HepG2 (cell line): ENCODE data around the gene SRGAP3. TPM values are rescaled to one million over a fixed set of nuclear protein-coding genes. Genes with fewer than 3 reads are reported as not detected.

ENCODE experiments used
- AHDC1 ChIP-seq: sonication (generic); formaldehyde crosslinking; IDR thresholded peaks from 2 replicates; pipeline ENCODE4 v1.5.1; 2020; ENCODE audit warnings: mild to moderate bottlenecking, missing genetic modification reagents, borderline replicate concordance
- BCLAF1 ChIP-seq: fragments of 450-650 bp; IDR thresholded peaks from 2 replicates; pipeline ENCODE4 v1.6.1; 2017; ENCODE audit warnings: mild to moderate bottlenecking
- FOXO4 ChIP-seq: sonication (generic); formaldehyde crosslinking; conservative IDR thresholded peaks from 2 replicates; pipeline ENCODE4 v1.8.1; 2023; ENCODE audit warnings: missing genetic modification reagents
- NFATC3 ChIP-seq: sonication (generic); formaldehyde crosslinking; IDR thresholded peaks from 2 replicates; pipeline ENCODE4 v1.5.1; 2020; ENCODE audit warnings: mild to moderate bottlenecking, missing genetic modification reagents
- RARA ChIP-seq: IDR thresholded peaks from 2 replicates; pipeline ENCODE4 v1.6.1; 2016; ENCODE audit warnings: missing genetic modification reagents, missing compliant biosample characterization
- SIN3B ChIP-seq: fragments of 150-350 bp; IDR thresholded peaks from 2 replicates; pipeline ENCODE4 v1.6.1; 2014; ENCODE audit warnings: low read length
- TBP ChIP-seq: sonication (generic); formaldehyde crosslinking; IDR thresholded peaks from 2 replicates; pipeline ENCODE4 v1.5.0; 2020; ENCODE audit warnings: missing genetic modification reagents
- TMF1 ChIP-seq: sonication (generic); formaldehyde crosslinking; IDR thresholded peaks from 2 replicates; pipeline ENCODE4 v1.8.1; 2022; ENCODE audit warnings: low read depth, missing genetic modification reagents
- ZNF543 ChIP-seq: sonication (generic); formaldehyde crosslinking; IDR thresholded peaks from 2 replicates; pipeline ENCODE4 v1.4.0; 2020; ENCODE audit warnings: mild to moderate bottlenecking, missing genetic modification reagents
- ZSCAN21 ChIP-seq: sonication (generic); formaldehyde crosslinking; IDR thresholded peaks from 2 replicates; pipeline ENCODE4 v1.8.0; 2022; ENCODE audit warnings: mild to moderate bottlenecking, missing genetic modification reagents, moderate library complexity, borderline replicate concordance
- polyA plus RNA-seq, 8 experiments: library from polyadenylated mRNA; depleted of rRNA in 3 of 8; stranded (reverse) in 7 of 8; unstranded in 1 of 8; fragments of >200 nt; fragmentation: Illumina TruSeq in 4 of 8; extraction: Trizol in 4 of 8; gene quantifications; 2 replicates each; pipeline versions ENCODE4 v1.2.1 to v1.2.3, GENCODE V29; 2011 to 2016; ENCODE audit warnings: low read depth in 4 of 8, missing spikeins in 1 of 8, mixed read lengths in 1 of 8; ENCODE audit not compliant: insufficient read depth in 1 of 8
- total RNA-seq, 5 experiments: library from RNA; depleted of rRNA; stranded (reverse); fragments of >200 nt; fragmentation: Illumina TruSeq; extraction: Trizol; gene quantifications; 2 replicates each; pipeline ENCODE4 v1.2.3, GENCODE V29; 2016; ENCODE audit warnings: low read depth in 1 of 5
- TF ChIP-seq, protein P1 (sequence below): sonication (generic); formaldehyde crosslinking; IDR thresholded peaks from 2 replicates; pipeline ENCODE4 v1.5.0; 2020; ENCODE audit warnings: missing genetic modification reagents
- TF ChIP-seq, protein P2 (sequence below): sonication (generic); formaldehyde crosslinking; IDR thresholded peaks from 2 replicates; pipeline ENCODE4 v1.8.0; 2022; ENCODE audit warnings: mild to moderate bottlenecking, missing genetic modification reagents; ENCODE audit not compliant: insufficient replicate concordance

The SRGAP3 gene
- total and polyA plus RNA-seq, 2 of the 13 experiments (the other 11 are each of a cell fraction or from before 2014, with no cell fraction given) = 1.2 to 1.4 TPM

DNA sequence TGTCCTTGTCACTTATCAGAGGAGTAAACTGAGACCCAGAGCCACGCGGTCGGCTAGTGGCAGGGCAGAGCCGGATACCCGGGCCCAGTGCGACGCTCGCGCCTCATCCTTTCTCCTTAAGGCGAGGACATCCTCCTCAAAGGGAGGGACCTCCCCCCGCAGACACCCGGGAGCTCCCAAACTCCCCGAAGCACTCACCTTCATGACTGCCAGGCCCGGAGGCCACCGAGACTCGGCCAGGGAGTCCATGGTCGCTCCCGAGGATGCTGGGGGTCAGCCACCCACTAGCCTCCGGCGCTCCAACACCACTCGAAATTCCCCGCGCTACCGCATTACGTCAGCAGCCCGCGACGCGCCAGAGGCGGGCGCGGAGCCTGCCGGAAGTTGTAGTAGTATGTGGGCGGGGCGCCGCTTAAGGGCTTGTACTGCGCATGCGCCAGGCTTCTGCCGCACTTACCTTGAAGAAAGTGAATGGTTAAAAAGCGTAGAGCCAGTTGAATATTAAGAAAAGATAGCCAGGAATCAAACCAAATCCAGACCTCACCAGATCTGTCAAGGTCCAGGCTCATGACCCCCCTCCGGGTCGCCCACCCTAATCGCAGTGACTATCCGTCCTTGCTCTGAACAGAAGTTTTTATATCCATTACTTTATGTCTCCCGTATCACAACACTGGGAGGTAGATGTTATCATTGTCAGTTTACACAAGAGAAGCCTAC, 286.2 kb downstream of the SRGAP3 start, which contains the start of gene RAD18 (continued):
- TF ChIP-seq BCLAF1 (no peak), ZSCAN21 (peak; percentile 60; the same call in 1 of the 2 replicates), TMF1 (CRISPR knock-in tag) (peak; percentile 66), AHDC1 (CRISPR knock-in tag) (no peak), FOXO4 (no peak), ZNF543 (CRISPR knock-in tag) (no peak), RARA (CRISPR knock-in tag) (no peak), TBP (no peak), SIN3B (peak; percentile 99), NFATC3 (no peak)
- TF ChIP-seq, protein P1, sequence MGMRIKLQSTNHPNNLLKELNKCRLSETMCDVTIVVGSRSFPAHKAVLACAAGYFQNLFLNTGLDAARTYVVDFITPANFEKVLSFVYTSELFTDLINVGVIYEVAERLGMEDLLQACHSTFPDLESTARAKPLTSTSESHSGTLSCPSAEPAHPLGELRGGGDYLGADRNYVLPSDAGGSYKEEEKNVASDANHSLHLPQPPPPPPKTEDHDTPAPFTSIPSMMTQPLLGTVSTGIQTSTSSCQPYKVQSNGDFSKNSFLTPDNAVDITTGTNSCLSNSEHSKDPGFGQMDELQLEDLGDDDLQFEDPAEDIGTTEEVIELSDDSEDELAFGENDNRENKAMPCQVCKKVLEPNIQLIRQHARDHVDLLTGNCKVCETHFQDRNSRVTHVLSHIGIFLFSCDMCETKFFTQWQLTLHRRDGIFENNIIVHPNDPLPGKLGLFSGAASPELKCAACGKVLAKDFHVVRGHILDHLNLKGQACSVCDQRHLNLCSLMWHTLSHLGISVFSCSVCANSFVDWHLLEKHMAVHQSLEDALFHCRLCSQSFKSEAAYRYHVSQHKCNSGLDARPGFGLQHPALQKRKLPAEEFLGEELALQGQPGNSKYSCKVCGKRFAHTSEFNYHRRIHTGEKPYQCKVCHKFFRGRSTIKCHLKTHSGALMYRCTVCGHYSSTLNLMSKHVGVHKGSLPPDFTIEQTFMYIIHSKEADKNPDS (CRISPR knock-in tag) = no peak
- TF ChIP-seq, protein P2, sequence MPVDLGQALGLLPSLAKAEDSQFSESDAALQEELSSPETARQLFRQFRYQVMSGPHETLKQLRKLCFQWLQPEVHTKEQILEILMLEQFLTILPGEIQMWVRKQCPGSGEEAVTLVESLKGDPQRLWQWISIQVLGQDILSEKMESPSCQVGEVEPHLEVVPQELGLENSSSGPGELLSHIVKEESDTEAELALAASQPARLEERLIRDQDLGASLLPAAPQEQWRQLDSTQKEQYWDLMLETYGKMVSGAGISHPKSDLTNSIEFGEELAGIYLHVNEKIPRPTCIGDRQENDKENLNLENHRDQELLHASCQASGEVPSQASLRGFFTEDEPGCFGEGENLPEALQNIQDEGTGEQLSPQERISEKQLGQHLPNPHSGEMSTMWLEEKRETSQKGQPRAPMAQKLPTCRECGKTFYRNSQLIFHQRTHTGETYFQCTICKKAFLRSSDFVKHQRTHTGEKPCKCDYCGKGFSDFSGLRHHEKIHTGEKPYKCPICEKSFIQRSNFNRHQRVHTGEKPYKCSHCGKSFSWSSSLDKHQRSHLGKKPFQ (CRISPR knock-in tag) = peak; percentile 66
